A673 (cell line): ENCODE results near the gene ASTN2. TPM values are rescaled to one million over a fixed set of nuclear protein-coding genes. Genes with fewer than 3 reads are reported as not detected.

Experiments used
- BruUV-seq: library from RNA; stranded (reverse); fragments of 400-500 nt; replicated peaks from 2 replicates; lab custom pipeline; 2021; lab: Mats Ljungman, UMichigan
- CTCF ChIA-PET: fragments of 300-600 bp; sonication (Branson Sonifier 250); formaldehyde crosslinking; loops from one replicate; lab custom pipeline; 2022; ENCODE audit warnings: antibody characterized with exemption; lab: Charles Lee
- POLR2A ChIA-PET: fragments of 300-600 bp; sonication (Branson Sonifier 250); formaldehyde crosslinking; loops from one replicate; lab custom pipeline; 2022; ENCODE audit warnings: antibody characterized with exemption; ENCODE audit not compliant: low non-redundant PET; lab: Charles Lee
- DNase-seq: peaks from one replicate; pipeline ENCODE4 v3.0.0-alpha.2; 2015; ENCODE audit warnings: low spot score
- H3K27ac ChIP-seq: fragments of 200-600 bp; sonication (generic); 2 replicates; pipeline ENCODE4 v1.5.1; 2016; ENCODE audit warnings: mixed run types, low read depth, mild to moderate bottlenecking, mixed read lengths, antibody characterized with exemption, low read length; ENCODE audit not compliant: poor library complexity, severe bottlenecking
- H3K27me3 ChIP-seq: fragments of 200-600 bp; sonication (generic); replicated peaks from 2 replicates; pipeline ENCODE4 v1.6.1; 2017; ENCODE audit warnings: mixed run types, low read depth, mild to moderate bottlenecking, mixed read lengths, antibody characterized with exemption, low read length; ENCODE audit not compliant: insufficient read depth, poor library complexity
- H3K36me3 ChIP-seq: fragments of 200-600 bp; sonication (generic); 2 replicates; pipeline ENCODE4 v1.6.1; 2016; ENCODE audit warnings: mixed run types, mild to moderate bottlenecking, mixed read lengths, antibody characterized with exemption, low read length; ENCODE audit not compliant: insufficient read depth, poor library complexity, severe bottlenecking
- H3K4me1 ChIP-seq: fragments of 200-600 bp; sonication (generic); 2 replicates; pipeline ENCODE4 v1.6.1; 2017; ENCODE audit warnings: mixed run types, mild to moderate bottlenecking, mixed read lengths, antibody characterized with exemption, low read length; ENCODE audit not compliant: insufficient read depth, poor library complexity, severe bottlenecking
- H3K4me3 ChIP-seq: fragments of 200-600 bp; sonication (generic); 2 replicates; pipeline ENCODE4 v1.5.1; 2016; ENCODE audit warnings: low read depth, mixed run types, mild to moderate bottlenecking, mixed read lengths, low read length; ENCODE audit not compliant: poor library complexity, severe bottlenecking
- H3K9me3 ChIP-seq: fragments of 200-600 bp; sonication (generic); 2 replicates; pipeline ENCODE4 v1.6.1; 2016; ENCODE audit warnings: mixed run types, low read depth, mild to moderate bottlenecking, mixed read lengths, antibody characterized with exemption, low read length; ENCODE audit not compliant: poor library complexity, severe bottlenecking
- EZH2 ChIP-seq: fragments of 200-600 bp; sonication (generic); IDR thresholded peaks from 2 replicates; pipeline ENCODE4 v1.6.1; 2017; ENCODE audit warnings: borderline replicate concordance, low read depth, mild to moderate bottlenecking, mixed read lengths, antibody characterized with exemption, low read length; ENCODE audit not compliant: poor library complexity, severe bottlenecking
- intact Hi-C: fragments of 100-400 bp; cut with micrococcal nuclease; formaldehyde crosslinking; loops from one replicate; pipeline ENCODE4 v1.10.0; 2022; ENCODE audit not compliant: unreplicated experiment
- total RNA-seq: library from RNA; stranded (reverse); gene quantifications from 2 replicates; pipeline ENCODE4 v1.2.3, GENCODE V29; 2021
- TF ChIP-seq, protein P1 (sequence below): fragments of 300-800, 200-600 bp; sonication (generic); conservative IDR thresholded peaks from 2 replicates; pipeline ENCODE4 v1.5.1; 2017; ENCODE audit warnings: low read depth, mild to moderate bottlenecking, antibody characterized with exemption, low read length, moderate library complexity, mixed read lengths

Gene ASTN2
- total RNA-seq, 1 experiment from 2014 or later: 3.4 TPM

DNA sequence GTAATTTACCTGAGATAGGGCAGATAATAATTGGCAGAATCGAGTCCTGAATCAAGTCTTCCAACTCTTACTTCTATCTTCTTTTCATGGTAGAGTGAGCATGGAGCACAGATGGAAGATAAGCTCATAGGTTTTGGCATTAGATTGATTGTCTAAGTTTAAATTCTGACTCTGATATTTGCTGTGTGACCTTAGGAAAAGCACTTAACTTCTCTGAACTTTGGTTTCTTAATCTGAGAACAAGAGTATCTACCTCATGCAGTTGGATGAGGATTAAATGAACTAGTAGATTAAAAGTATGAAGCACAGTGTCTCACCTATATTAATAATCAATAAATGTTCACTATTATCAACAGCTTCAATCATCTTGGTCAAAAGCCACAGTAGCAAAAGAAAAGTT, 9.4 kb upstream of the ASTN2 start:
- intact Hi-C loops: no loop called here
- ChIA-PET CTCF (no interaction called here), POLR2A (no interaction called here)
- no peaks in the 10 kb centered on the region for H3K9me3 ChIP-seq
- no peak for TF ChIP-seq EZH2
- H3K27me3 ChIP-seq: peaks cover 16% of the 10 kb centered on the region
- no peaks in the 10 kb centered on the region for H3K36me3 ChIP-seq
- no peak for DNase-seq
- no peak overlapping the region for H3K27ac ChIP-seq
- H3K4me1 ChIP-seq: no peaks in the 10 kb centered on the region
- BruUV-seq: no TSS peak
- no peak overlapping the region for H3K4me3 ChIP-seq

DNA sequence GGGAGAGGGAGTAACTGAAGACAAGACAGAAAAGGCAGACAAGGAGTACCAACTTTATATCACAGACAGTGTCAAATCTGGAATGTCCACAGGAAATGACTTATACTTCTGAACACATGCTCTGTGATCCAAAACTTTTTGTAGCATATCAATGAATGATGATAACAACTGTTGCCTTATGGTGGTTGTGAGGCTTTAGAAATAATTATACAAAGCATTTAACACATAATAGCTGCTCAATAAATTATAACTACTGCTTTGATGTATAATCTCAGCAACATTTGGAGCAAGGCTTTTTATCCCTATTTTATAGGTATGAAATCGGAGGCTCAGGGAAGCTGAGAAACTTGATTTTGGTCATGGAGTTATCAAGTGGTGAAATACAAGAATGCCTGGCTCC, 3.3 kb upstream of the ASTN2 start:
- intact Hi-C loops: no loop called here
- H3K27me3 ChIP-seq: peaks cover 68% of the 10 kb centered on the region
- no peaks in the 10 kb centered on the region for H3K36me3 ChIP-seq
- BruUV-seq: no TSS peak
- no peak overlapping the region for H3K27ac ChIP-seq
- H3K4me3 ChIP-seq: no peak overlapping the region
- H3K4me1 ChIP-seq: no peaks in the 10 kb centered on the region
- POLR2A ChIA-PET: no interaction called here
- no peaks in the 10 kb centered on the region for H3K9me3 ChIP-seq
- no peak for DNase-seq
- CTCF ChIA-PET: no interaction called here
- TF ChIP-seq, protein P1, sequence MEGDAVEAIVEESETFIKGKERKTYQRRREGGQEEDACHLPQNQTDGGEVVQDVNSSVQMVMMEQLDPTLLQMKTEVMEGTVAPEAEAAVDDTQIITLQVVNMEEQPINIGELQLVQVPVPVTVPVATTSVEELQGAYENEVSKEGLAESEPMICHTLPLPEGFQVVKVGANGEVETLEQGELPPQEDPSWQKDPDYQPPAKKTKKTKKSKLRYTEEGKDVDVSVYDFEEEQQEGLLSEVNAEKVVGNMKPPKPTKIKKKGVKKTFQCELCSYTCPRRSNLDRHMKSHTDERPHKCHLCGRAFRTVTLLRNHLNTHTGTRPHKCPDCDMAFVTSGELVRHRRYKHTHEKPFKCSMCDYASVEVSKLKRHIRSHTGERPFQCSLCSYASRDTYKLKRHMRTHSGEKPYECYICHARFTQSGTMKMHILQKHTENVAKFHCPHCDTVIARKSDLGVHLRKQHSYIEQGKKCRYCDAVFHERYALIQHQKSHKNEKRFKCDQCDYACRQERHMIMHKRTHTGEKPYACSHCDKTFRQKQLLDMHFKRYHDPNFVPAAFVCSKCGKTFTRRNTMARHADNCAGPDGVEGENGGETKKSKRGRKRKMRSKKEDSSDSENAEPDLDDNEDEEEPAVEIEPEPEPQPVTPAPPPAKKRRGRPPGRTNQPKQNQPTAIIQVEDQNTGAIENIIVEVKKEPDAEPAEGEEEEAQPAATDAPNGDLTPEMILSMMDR: no peak
- no peak for TF ChIP-seq EZH2

DNA sequence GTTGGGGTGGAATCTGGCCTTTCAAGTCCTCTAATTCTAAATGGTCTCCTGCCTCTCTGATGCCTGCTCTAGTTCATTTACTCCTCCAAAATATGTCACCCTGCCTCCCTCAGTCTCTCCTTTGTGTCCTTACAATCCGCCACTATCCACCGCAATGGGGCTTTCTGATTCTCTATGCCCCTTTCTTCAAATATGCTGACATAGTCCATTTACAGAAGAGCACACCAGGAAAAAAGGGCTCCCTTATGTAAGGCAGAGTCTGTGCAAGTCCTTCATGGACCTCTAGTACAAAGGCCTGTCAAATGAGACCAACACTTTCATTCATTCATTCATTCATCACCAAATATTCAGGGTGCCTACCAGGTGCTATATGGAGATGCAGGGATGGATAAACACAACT, 2.0 kb upstream of the ASTN2 start:
- CTCF ChIA-PET: no interaction called here
- Histone ChIP-seq H3K27ac (no peak overlapping the region), H3K9me3 (no peaks in the 10 kb centered on the region), H3K4me3 (no peak overlapping the region), H3K4me1 (no peaks in the 10 kb centered on the region), H3K36me3 (no peaks in the 10 kb centered on the region), H3K27me3 (peaks cover 80% of the 10 kb centered on the region)
- no peak for DNase-seq
- intact Hi-C loops: no loop called here
- no TSS peak for BruUV-seq
- POLR2A ChIA-PET: no interaction called here
- TF ChIP-seq, protein P1: no peak
- TF ChIP-seq EZH2: no peak

DNA sequence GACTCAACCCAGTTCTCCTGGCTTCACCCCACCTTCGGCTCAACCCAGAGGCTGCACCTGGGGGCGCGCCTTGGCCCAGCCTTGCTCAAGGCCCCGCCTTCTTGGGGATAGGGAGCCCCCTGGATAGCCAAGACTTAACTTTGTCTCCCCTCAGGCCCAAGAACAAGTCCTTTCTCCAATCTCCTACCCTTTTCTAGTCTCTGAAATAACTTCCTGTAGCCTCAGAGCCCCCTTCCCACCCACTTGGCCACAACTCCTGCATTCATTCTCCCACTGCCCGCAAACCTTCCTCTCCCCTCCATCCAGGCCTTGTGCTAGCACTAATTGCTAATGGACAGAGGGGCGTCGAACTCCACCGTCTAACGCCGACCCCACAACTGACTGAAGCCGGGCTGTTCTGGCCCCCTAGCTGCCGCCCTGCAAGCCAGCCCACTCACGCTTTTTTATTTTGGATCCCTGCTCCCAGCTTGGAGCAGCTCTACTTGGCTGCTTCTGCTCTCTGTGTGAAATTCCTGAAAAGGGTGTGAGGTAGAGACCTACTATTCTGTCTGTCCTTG, 579 bp upstream of the ASTN2 start:
- H3K27ac ChIP-seq: no peak overlapping the region
- H3K9me3 ChIP-seq: no peaks in the 10 kb centered on the region
- H3K36me3 ChIP-seq: no peaks in the 10 kb centered on the region
- BruUV-seq: no TSS peak
- intact Hi-C loops: no loop called here
- TF ChIP-seq, protein P1: no peak
- TF ChIP-seq EZH2: no peak
- peaks cover 87% of the 10 kb centered on the region for H3K27me3 ChIP-seq
- ChIA-PET POLR2A (no interaction called here), CTCF (interaction anchor here (0.7 kb wide), 1 partner anchor 678 kb away, joined by 3 read pairs; no protein-coding TSS in a partner anchor)
- no peak for DNase-seq
- H3K4me3 ChIP-seq: no peak overlapping the region
- no peaks in the 10 kb centered on the region for H3K4me1 ChIP-seq
